HG03469 (cell line): ENCODE measurements around the gene CHPT1.
"Not testable (repeated sequence)": the region's sequence is repeated elsewhere in the genome, so short reads cannot be mapped to it uniquely, and the experiment has no call there.

ENCODE experiments used
- ATAC-seq: cut with Tn5 transposase; IDR thresholded peaks from one replicate; pipeline ENCODE4 v1.9.1; 2021; ENCODE audit warnings: mild to moderate bottlenecking, moderate library complexity, moderate number of reproducible peaks; ENCODE audit not compliant: unreplicated experiment

The CHPT1 gene

DNA sequence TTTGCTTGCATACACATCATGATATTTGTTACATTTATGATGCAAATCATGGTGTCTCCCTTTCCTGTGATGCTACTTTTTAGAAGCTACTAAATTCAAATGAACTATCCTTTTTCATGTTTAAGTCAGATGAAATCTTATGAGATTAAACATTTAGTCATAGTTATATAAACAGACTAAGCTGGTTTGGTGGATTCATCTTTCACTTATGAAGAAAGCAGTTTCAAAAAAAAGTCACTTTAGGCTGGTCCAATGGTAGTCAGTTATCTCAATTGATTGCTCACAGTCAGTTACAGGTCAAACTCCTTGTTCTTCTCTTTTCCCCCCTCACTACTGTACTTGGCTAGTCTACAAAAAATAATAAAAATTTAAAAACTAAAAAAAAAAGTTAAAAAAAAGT, 22.1 kb downstream of the CHPT1 start:
- no peak for ATAC-seq

DNA sequence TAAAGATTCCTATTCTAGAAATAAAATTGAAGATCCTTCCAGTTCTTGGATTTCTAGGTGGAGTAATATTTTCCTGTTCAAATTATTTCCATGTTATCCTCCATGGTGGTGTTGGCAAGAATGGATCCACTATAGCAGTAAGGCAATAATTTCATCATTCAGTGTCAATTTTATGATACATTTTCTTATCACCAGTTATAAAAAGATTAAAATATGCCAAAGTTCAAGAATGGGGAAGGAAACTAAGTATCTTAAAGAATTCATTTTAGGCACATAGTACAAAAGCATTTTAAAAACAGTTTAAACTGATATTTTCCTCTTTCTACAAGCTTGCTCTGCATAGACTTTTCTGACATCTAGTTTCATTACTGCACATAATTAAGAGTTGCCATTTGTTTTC, 22.7 kb downstream of the CHPT1 start:
- ATAC-seq = no peak

DNA sequence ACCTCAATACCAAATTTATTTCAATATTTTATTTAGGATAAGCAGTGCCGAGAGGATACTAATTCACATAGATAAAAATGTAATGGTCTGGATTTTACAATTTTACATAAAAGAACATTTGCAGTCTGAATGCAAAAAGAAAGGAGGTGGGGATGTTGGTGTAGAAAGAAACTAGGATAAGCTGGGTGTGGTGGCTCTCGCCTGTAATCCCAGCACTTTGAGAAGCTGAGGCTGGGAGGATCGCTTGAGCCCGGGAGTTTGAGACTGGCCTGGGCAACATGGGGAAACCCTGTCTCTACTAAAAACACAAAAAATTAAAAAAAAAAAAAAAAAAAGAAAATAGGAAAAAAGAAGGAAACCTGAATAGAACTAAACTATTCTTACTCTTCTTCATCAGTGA, 25.0 kb downstream of the CHPT1 start:
- no peak for ATAC-seq

DNA sequence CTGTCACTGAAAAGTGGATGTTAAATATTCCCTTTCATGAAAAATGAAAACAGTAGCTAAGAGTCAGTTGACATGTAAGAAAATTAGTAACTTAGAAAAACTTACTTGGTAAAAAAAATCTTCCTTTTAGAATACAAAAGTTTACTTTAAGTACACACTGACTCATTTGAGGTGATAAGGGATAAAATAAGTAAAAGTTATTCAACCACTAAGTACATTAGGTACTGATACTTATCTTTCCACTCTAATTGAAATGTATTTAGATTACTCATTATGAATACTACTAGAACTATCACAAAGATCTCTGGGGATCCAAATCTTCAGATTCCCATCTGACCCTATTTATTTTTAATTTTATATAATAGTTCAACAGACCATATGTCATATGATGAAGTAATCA, 29.7 kb downstream of the CHPT1 start:
- ATAC-seq = no peak

DNA sequence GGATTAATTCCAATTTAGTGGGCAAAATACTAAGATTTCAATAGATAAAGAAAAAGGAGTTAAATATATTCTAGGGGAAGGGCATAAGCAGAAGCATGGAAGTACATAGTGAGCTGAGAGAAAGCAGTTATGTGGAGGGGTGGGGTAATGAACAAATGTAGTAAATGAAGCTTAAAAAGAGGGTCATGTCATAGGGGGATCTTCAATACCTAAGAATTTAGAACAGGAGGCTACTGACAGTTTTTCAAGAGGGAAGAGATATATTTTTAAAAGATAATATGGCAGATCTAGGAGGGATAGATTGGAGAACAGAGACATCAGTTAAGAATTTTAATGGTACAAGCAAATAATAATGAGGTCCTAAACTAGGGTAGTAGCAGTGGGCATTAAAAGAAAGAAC, 32.4 kb downstream of the CHPT1 start:
- ATAC-seq = no peak

DNA sequence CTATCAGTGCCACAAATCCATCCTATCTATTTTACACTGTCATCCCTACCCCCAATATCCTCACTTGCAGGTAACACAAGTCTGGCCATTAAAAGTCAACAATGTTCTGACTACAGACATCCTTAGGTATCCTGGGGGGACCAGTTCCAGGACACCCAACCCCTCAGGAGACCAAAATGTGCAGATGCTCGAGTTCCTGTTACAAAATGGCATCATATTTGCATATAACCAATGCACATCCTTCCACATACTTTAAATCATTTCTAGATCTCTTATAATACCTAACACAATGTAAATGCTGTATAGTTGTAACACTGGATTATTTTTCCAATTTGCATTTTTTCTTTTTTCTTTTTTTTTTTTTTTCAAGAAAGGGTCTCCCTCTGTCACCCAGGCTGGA, 34.9 kb downstream of the CHPT1 start:
- no peak for ATAC-seq

DNA sequence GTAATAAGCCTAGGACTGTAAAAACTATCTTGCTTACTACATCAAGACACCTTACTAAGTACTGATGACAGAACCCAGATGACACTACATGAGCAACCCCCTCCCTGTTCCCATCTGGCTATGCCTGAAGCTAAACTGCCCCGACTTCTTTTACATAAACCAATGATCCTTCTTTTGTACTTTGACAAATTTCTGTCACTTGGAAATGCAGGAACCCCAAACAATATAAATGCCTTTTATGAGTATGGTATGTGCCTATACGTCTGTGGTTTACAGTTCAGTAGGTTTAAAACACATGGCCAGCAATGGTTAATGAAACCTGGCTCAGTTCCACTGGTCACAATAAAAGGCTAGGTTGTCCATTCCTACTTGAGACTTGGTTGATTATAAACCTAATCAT, 35.7 kb downstream of the CHPT1 start:
- no peak for ATAC-seq

DNA sequence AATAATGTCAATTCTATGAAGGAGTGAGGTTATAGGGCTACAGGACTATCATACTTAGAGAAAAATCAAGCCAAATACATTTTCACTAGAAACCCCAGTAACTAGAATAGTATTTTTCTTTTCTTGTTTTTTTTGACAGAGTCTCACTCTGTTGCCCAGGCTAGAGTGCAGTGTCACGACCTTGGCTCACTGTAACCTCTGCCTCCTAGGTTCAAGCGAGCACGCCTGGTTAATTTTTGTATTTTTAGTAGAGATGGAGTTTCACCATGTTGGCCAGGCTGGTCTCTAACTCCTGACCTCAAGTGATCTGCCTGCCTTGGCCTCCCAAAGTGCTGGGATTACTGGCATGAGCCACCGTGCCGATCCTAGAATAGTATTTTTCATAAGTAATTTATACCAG, 37.0 kb downstream of the CHPT1 start:
- not testable (repeated sequence) for ATAC-seq

DNA sequence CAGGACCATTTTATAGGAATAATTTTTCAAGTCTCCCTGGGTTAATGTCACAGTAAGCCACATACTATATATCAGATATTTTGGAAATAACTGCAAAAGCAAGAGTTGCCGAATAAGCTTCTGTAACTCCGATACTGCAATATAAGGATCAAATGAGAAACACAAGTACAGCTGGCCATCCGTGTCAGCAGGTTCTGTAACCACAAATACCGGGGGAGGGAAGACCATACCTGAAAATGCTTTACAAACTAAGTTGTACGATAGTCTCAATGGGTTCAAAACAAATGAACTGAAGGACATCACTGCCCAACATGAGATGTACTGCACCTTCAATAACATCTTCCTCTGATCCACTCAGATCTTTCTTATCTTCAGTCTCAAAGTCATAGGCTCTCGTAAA, 40.0 kb downstream of the CHPT1 start:
- no peak for ATAC-seq

DNA sequence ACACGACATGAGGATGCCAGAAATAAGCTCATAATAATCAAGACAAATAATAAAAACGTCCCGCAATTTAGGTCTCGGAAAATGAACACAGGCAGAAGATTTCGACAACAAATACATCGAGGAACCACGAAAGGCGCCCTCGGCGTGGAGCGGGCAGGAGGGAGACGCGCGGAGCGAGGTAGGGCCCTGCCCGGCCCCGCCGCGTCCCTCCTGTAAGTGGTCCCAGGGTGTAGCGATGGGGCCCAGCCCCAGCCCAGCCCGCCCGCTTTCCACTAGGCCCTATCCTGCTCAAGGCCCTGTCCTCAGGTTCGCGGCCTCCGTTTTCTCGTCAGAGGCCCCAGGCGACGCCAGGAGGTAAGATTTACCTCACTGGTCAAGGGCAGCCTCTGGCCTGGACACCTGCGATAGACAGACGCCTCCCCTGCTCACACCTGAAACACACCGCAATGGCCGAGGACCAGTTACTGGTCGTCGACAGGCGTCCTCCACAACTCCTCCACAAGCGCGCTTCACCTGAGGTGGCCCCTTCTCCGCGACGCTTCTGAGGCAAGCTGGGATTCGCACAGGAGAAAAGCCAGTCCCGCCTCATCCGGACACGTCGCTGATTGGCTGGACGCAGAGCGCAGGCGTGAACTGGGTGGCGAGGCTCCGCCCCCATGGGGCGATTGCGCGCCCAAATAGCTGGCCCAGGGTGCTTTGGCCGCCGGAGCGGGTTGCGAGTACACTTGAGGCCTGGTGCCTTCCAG, 41.7 kb downstream of the CHPT1 start, which contains the start of gene SYCP3:
TSS of gene SYCP3 (minus strand) at position 543 of the 746 bp plus-strand sequence. CDS start 1,527 bp downstream, outside the sequence.
- ATAC-seq = no peak

DNA sequence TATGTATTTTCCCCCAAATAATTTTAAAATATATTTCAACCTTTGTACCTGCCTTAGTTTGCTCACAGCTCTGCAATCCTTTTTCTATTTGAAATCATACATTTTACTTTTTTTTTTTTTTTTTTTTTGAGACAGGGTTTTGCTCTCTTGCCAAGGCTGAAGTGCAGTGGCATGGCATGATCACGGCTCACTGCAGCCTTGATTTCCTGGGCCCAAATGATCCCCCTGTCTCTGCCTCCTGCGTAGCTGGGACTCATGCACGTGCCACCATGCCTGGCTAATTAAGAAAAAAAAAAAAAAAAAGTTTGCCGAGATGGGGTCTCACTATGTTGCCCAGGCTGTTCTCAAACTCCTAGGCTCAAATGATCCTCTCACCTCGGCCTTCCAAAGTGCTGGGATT, 43.1 kb downstream of the CHPT1 start:
- ATAC-seq = no peak

DNA sequence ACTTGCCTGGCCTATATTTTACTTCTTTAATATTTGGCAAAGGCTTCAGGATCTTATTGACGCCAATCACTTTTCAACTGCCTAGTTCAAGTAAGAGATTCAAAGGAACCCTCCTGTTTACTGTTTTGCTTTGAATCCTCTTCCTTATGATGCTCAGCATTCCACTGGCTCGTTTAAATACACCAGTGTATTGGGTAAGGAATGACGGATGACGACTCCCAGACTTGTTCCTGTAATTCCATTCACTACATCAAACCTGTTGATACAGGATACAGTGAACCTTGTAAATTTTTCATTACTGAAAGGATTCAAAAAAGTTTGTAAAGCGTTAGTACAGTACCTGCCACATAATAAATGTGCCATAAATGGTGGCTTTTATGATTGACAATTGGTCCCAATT, 43.5 kb downstream of the CHPT1 start:
- no peak for ATAC-seq

DNA sequence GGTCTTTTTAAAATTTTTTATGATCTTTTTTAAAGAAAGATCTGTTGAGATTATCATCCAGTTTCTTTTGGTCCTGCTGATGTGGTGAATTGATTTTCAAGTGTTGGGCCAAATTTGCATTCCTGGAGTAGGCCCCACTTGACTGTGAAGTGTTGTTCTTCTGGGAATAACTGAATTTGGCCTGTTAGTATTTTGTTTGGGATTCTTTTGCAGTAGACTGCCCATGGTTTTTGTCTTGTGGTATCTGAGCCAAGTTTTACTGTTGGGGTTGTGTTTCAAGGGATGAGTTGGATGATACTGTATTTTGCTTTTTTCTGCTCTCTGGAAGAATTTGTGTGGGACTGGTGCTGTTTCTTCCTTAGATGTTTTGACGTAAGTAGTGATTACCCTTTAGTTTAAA, 45.8 kb downstream of the CHPT1 start:
- no peak for ATAC-seq

DNA sequence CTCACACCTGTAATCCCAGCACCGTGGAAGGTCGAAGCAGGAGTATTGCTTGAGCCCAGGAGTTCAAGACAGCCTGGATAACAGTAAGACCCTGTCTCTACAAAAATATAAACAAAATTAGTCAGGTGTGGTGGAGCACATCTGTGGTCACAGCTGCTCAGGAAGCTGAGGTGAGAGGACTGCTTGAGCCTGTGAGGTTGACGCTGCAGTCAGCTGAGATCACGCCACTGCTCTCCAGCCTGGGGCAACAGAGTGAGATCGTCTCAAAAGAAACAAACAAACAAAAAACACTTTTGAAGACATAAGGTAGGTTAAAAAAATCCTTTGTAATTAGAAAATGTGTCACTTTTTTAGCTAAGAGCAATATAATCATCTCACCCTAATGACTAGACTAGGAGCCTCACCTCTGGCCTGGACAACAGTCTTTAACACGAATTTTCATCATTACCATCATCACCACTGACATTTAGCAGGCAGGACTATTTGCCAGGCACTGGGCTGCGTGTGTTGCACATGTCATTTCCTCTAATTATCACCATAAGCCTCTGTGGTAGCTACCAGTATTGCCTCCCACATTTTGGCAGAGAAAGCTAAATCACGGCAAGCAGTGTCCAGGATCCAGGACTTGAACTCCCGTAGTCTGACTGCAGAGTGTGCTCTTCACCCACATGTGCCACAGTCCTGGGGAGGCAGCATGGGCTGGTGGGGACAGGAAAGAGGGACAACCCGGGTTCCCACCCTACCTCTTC, 46.5 kb downstream of the CHPT1 start:
- peak; percentile 92 for ATAC-seq

DNA sequence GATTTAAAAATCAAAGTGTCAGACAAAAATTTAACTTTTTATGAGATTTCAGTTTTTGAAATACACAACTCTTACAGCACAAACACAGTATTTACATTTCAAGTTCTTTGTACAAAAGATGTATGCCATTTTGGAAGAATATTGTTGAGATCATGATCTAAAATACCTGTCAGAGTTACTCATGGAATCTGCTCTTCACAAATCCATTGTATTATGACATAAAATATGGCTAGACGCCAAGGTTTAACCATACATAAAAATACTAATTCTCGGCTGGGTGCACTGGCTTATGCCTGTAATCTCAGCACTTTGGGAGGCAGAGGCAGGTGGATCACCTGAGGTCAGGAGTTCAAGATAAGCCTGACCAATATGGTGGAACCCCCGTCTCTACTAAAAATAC, 48.0 kb downstream of the CHPT1 start:
- no peak for ATAC-seq

DNA sequence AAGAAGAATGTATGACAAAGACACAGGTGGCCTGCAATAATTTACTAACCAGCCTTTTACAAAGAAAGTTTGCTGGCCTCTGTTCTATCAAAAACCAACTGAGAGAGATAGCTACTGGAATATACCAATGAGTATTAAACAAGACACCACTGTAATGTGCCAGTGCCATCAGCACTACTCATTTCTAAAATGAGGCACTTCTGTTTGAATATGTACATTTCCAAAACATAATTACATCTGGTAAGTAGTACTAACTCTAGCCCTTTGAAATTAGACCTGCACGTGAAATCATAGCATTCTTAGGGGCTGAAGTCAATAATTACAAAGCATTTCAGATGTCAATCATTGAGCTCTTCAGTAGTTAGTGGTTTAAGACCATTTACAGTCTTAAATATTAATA, 48.8 kb downstream of the CHPT1 start:
- ATAC-seq = no peak

DNA sequence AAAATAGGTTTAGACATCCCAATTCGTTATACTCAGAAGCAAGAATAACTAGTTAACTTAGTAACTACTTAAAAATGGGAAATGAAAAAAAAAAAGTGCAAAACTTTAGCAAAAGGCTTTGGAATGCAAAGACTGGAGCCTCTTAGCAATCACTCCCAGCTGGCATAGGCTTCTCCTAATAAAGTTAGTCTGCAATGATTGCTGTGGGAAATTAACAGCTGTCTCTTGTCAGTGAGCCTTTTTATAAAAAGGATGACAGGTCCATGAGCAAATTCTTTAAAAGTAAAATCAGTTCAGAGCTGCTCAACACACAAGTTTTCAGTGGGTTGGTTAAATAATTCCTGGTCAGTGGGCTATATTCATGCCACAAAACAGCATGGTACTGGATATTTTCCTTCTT, 49.2 kb downstream of the CHPT1 start:
- no peak for ATAC-seq

DNA sequence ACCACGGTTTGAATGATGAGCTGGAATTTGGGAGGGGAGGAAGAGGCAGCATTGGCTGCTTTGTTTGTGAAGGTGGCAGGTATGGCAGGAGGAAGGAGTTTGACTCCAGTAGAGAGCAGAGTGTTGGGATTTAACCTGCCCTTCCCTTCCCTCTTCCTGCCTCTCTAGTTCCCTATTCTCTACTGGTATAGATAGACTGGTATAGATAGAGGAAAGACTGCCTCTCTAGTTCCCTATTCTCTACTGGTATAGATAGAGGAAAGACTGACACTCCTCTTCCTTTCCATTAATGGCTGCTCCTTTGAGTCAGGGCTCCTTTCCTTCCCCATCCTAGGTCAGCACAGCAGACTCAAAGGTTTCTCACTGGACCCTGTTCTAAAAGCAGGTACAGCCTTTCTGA, 50.3 kb downstream of the CHPT1 start:
- ATAC-seq = no peak

DNA sequence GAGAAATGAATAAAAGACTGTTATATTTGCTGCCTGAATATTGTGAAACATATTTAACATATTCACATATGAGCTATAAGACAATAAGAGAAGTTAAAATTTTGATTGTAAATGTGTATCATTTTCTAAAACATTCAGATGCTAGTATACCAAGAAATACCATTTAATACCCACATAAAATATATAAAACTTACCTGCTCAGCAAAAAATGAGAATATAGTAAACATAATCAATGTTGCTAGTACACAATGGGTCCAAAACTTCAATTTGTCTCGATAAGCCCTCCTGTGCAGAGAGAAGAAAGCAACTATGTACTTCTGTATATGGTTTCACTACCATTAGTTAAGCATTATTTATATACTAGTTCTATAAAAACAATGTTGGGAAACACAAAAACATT, 51.5 kb downstream of the CHPT1 start:
- no peak for ATAC-seq

DNA sequence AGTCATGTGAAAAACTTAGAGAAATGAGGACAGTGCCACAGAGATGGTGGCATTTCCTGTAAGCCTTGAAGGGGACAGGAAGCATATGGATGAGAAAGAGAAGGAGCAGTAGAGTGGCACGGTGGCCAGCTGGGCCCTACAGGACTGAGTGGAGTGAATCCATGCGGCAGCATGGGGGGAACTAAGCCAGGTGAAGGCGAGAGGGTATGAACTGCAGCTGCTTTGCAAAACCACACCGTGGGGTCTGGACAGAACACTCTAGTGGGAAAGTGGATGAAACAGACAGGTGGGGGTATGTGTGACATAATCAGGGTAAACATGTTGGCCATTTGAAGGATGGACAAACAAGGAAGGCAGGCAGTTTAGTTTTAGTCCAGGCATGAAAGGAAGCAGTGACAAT, 52.2 kb downstream of the CHPT1 start:
- ATAC-seq = no peak

DNA sequence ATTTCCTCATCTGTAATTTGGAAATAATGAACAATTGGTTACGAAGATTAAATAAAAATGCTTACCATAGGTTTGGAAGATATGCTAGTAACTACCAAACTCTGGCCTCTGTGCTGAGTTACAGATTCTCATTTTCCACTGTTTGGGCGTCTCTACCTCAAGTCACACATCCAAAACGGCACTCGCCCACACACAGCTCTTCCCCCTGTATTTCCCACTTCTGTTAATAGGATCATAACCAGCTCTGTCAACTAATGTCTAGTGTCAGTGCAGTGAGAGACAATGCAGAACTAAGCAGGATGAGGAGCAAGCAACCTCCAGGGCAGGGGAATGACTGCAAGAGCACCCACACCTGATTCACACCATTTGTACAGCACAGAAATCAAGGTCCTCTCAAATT, 52.7 kb downstream of the CHPT1 start:
- no peak for ATAC-seq

DNA sequence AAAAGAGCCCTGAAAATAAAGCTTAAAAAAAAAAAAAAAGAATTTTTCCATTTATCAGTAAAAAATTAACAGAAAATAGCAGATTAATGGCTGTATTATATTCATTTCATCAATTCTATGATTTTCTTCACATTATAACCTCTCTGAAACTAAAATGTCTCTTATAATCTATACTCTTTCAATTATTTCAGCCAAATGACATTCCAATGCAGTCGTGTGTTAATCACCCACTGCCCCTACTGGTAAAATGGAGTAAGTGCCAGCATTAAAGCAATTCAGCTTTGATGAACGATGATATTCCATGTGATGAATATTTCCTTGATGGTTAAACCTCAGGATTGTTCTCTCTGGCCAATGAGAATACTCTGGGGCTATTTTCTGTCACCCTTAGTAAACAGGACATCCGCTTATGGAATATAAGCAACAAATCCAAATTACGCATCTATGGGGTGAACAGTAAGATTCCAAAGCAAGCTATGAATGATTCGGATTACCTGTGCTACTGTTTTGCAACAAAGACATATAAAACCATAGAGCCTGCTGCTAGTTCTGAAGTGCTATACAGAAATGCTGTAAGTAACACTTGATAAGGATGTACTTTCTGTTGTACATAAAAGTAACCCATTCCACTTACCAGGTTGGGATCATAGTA, 62.1 kb downstream of the CHPT1 start:
- ATAC-seq = no peak
